Neural progenitor cell (in vitro differentiated cells): ENCODE data around the gene SCMH1.

ENCODE experiments used
- EZH2 ChIP-seq: fragments of 200-600 bp; sonication (generic); IDR thresholded peaks from 2 replicates; pipeline ENCODE4 v1.6.1; 2017; ENCODE audit warnings: antibody characterized with exemption, mild to moderate bottlenecking, moderate library complexity
- TF ChIP-seq, protein P1 (sequence below): fragments of 200-600 bp; sonication (generic); IDR thresholded peaks from 2 replicates; pipeline ENCODE4 v1.5.1; 2017; ENCODE audit warnings: antibody characterized with exemption, mild to moderate bottlenecking

DNA sequence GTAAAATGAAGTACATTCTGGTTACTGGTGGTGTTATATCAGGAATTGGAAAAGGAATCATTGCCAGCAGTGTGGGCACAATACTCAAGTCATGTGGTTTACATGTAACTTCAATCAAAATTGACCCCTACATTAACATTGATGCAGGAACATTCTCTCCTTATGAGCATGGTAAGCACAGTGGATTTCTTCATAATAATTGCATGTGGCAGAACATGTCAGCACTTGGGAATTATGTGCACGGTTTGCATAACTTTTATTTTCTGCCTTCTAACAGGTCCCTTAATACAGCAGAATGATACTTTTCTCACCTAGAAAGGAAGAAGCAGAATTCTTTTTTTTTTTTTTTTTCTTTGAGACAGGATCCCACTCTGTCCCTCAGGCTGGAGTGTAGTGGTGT lies 258.8 kb downstream of the SCMH1 start:
- TF ChIP-seq EZH2: no peak
- TF ChIP-seq, protein P1, sequence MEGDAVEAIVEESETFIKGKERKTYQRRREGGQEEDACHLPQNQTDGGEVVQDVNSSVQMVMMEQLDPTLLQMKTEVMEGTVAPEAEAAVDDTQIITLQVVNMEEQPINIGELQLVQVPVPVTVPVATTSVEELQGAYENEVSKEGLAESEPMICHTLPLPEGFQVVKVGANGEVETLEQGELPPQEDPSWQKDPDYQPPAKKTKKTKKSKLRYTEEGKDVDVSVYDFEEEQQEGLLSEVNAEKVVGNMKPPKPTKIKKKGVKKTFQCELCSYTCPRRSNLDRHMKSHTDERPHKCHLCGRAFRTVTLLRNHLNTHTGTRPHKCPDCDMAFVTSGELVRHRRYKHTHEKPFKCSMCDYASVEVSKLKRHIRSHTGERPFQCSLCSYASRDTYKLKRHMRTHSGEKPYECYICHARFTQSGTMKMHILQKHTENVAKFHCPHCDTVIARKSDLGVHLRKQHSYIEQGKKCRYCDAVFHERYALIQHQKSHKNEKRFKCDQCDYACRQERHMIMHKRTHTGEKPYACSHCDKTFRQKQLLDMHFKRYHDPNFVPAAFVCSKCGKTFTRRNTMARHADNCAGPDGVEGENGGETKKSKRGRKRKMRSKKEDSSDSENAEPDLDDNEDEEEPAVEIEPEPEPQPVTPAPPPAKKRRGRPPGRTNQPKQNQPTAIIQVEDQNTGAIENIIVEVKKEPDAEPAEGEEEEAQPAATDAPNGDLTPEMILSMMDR: no peak
